T-helper 1 cell (primary cell): ENCODE results near the gene PTCH2.

Source experiments
- DNase-seq, 5 donors: peaks; one replicate each; pipeline ENCODE4 v3.0.0-alpha.2; 2012 to 2020
- total RNA-seq, 4 donors: gene quantifications; one replicate each; lab custom pipeline; 2026; lab: John Stamatoyannopoulos, UW

Gene PTCH2, protein sequence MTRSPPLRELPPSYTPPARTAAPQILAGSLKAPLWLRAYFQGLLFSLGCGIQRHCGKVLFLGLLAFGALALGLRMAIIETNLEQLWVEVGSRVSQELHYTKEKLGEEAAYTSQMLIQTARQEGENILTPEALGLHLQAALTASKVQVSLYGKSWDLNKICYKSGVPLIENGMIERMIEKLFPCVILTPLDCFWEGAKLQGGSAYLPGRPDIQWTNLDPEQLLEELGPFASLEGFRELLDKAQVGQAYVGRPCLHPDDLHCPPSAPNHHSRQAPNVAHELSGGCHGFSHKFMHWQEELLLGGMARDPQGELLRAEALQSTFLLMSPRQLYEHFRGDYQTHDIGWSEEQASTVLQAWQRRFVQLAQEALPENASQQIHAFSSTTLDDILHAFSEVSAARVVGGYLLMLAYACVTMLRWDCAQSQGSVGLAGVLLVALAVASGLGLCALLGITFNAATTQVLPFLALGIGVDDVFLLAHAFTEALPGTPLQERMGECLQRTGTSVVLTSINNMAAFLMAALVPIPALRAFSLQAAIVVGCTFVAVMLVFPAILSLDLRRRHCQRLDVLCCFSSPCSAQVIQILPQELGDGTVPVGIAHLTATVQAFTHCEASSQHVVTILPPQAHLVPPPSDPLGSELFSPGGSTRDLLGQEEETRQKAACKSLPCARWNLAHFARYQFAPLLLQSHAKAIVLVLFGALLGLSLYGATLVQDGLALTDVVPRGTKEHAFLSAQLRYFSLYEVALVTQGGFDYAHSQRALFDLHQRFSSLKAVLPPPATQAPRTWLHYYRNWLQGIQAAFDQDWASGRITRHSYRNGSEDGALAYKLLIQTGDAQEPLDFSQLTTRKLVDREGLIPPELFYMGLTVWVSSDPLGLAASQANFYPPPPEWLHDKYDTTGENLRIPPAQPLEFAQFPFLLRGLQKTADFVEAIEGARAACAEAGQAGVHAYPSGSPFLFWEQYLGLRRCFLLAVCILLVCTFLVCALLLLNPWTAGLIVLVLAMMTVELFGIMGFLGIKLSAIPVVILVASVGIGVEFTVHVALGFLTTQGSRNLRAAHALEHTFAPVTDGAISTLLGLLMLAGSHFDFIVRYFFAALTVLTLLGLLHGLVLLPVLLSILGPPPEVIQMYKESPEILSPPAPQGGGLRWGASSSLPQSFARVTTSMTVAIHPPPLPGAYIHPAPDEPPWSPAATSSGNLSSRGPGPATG
- total RNA-seq: 1.2 to 4.6 (median 3.3) reads per million in 4 donors

DNA sequence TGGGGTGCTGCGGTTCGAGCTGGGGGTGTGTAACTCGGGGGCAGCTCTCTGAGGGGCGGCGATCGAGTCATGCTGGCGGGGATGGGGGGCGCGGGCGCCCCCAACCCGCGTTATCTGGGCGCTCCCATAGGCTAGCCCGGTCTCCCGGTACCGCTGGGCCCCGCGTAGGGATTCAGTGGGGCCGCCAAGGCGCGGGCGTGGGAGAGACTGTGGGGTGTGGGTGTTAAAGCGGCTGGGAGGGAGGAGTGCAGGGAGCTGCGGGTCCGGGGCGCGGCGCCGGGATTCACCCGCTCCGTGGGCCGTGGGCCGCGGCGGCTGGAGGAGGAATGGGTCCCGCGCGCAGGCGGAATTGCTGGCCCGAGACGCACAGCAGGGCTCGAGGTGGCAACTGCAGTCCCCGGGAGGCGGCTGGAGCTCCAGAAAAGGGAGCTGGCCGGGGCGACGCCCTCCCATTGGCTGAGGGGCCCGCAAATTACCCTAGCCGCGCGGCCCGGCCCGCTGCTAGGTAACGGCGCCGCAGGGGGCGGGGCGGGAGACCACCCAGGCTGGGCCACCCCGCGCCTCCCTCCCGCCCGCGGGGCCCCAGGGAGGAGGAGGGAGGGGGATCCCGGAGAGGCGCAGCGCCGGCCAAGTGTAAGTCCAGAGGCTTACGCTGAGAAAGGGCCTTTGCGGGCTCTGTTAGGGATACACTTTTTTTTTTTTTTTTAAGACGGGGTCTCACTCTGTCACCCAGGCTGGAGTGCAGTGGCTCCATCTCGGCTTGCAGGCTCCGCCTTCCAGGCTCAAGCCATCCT lies at the start of gene PTCH2:
TSS of gene PTCH2 (minus strand) at position 392 of the 794 bp plus-strand sequence. CDS start at position 71, 321 bp downstream.
- no peak for DNase-seq

GRCh38 chr1:44890007-44890406 lies 47.0 kb upstream of the PTCH2 start:
- no peak for DNase-seq

DNA sequence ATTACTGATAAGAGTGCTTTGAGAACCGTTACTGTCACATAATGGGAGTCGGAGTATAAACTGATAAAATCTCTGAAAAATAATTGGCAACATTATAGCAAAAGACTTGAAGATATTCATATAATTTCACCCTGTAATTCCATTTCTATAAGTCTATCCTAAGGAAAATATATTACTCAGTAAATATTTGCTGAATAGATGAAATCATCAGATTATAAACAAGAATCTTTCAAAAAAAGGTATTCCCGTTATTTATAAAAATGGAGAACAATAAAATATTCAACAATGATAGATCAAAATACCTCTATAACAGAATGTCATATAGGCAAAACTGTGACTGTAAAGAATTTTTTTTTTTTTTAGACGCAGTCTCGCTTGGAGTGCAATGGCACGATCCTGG lies 42.4 kb upstream of the PTCH2 start:
- DNase-seq: no peak

GRCh38 chr1:44884746-44885145 lies 41.7 kb upstream of the PTCH2 start:
- DNase-seq: no peak

DNA sequence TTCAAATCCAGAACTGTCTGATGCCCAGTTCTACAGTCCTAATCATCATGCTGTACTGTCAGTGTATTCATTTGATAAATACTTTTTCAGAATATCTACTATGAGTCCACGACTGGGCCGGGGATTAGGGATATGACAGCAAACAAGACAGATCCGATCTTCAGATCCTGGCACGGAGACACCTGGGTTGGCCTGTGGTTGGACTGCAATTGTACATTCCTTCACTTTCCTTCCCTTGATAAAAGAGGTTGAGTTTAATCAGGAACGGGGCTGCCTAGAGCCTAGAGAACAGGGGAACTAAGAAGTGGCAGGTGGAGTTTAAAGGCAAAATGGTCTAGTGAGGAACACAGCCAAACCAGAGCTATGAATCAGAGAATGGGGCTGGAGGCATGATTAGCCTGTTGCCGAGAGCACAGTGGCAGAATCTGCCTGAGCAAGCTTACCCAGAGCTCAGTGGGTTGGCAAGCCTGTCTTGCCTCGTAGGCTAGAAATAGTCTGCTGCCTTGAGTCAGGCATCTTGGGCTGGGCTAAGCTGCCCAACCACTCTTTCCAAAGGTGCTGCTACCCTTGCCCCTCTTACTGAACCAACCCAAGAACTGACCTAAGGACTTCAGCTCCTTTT lies 38.1 kb upstream of the PTCH2 start:
- no peak for DNase-seq

GRCh38 chr1:44874155-44874554 lies 31.1 kb upstream of the PTCH2 start:
- no peak for DNase-seq

DNA sequence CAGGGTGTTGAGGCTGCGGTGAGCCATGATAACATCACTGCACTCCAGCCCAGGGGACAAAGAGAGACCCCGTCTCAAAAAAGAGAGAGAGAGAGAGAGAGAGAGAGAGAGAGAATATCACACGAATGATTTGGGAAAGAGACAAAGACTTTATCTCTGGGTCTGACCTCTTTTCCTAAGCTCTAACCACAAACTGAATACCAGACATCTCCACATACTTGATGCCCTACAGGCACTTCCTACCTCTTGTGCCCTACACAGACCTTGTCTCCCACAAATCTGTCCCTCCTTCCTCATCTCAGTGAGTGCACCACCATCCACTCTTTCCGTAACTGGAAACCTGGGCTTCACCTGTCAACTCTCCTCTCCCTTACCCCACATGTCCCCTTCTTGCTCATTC lies 27.0 kb upstream of the PTCH2 start:
- DNase-seq: no peak

GRCh38 chr1:44867801-44868200 lies 24.7 kb upstream of the PTCH2 start:
- DNase-seq: no peak

GRCh38 chr1:44862829-44863401 lies 19.9 kb upstream of the PTCH2 start:
- no peak for DNase-seq

DNA sequence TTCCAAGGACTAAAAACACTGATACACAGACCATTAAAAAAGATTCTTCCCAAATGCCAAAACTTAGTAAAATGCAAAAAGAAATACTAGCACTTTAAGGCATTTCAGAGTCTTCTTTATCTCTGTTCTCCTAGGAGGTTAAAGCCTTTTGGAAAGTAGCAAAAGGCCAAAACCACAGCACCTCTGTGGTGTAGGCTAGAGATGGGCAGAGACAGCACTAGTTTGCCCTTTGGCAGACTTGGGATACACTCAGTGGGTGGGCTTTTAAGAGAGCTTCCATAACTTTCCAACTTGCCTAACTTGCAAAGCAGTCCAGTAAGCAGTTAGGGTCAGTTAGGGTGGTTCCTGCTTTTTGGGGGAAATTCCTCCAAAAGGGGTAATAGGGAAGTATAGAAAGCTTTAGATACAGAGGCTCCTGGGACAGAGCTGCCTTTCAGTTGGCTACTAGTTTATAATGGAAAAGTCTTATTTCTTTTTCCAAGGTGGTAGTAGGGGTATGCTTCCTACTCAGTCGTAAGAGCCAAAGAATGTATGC lies 17.9 kb upstream of the PTCH2 start:
- no peak for DNase-seq

- no peak for DNase-seq
These were observed 17.3 kb upstream of the PTCH2 start for GRCh38 chr1:44860331-44860730.

- DNase-seq: no peak
These were observed 14.4 kb upstream of the PTCH2 start for GRCh38 chr1:44857446-44857845.

DNA sequence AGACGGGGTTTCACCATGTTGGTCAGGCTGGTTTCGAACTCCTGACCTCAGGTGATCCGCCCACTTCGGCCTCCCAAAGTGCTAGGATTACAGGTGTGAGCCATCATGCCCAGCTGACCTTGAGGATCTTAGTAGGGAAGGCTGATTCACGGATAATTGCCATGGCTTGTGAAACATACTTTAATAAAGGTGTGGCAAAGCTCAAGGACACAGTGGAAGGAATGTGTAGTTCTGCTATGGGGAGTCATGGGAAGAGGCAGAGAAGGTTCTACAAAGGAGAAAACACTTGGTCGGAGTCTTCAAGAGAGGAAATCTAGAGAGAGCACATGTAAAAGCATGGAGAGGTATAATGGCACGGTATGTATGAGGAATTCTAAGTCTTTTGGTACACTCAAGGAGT lies 12.7 kb upstream of the PTCH2 start:
- no peak for DNase-seq

DNA sequence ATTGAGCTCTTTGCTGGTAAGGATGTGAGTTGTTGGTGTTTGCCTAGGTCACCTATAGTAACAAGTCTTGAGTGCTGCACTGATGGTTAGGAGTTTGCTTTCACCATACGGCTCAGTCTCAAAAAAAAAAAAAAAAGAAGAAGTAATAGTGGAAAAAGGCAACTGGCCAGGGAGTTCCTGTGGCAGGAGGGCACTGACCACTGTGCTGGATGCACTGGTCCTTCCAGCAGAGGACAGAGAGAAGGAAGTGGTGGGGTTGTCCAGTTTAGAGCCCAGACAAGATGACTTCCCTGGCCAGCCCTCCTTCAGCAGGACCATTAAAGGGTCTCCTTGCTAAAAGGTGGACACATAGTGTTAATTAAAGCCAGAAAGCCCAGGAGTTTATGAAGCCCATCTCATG lies 11.9 kb upstream of the PTCH2 start:
- DNase-seq: no peak

DNA sequence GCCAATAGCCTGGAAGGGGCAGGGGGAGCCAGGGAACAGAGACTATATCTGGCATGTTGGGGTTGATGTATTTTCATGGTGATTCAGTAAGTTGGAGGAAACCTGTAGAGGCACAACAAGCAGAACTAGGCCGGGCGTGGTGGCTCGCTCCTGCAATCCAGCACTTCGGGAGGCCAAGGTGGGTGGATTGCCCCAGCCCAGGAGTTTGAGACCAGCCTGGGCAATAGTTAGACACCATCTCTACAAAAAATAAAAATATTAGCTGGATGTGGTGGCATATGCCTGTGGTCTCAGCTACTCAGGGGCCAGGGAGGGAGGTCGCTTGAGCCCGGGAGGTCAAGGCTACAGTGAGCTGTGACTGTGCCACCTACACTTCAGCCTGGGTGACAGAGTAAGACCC lies 10.1 kb upstream of the PTCH2 start:
- no peak for DNase-seq

GRCh38 chr1:44851308-44851707 lies 8.3 kb upstream of the PTCH2 start:
- no peak for DNase-seq

DNA sequence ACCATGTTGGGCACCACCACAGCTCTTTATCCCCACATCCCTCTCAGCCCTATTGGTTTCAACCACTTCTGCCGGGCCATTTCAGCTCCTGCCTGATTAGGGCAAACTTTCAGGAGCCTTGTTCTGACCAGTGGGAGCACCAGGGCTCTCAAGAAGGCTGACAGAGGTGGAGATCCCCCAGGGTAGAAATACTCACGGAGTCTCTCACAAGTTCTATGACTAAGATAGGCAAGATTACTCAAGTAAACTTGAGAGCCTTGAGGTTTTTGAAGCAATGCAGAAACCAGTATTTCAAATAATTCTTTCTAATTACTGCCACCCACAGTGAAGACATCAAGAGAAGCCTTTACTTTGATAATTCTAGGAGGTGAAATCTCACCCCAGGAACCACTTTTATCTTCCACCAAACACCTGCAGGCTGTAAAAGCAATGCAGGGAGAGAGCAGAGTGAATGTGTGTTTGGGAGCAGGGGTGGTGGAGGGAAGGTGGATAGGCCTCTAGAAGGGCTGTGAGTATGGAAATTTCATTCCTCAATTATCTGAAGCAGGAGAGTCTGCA lies 6.6 kb upstream of the PTCH2 start:
- DNase-seq: no peak

DNA sequence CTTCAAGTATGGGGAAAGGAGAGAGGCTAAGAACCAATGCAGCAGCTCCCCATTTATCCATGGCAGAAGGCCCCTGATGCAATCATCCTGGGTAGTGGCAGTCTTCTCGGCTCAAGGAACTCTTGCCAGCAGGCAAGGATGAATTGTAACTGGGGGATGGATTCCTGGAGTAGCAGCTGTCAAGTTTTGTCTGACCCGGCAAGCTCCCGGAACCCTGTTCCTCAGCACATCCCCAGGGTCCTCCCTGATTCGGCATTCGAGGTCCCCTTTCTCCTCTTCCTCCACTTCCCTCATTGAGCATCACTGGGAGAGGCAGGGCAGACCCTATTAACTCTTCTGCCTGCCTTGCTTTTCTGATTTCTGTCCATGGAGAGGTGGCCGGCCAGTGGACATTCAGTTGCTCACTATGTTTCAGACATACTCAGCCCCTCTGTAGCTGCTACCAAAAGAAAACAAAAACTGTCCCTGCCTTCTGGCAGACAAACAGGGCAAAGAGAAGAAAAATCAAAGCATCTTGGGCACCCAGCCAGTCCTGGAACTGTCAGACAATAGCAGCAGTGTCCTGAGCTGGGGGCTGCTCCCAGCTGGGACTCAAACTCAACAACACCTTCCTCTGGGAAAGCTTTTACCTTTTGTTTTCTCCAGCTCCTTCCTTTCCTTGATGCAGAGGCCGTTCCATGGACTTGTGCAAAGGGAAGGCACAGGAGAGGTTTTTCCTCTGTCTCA lies 5.6 kb upstream of the PTCH2 start:
- DNase-seq: no peak

- no peak for DNase-seq
These were observed 4.8 kb upstream of the PTCH2 start for GRCh38 chr1:44847845-44848244.

GRCh38 chr1:44846985-44847384 lies 3.9 kb upstream of the PTCH2 start:
- DNase-seq: no peak
